Adrenal gland (tissue), 12 donors: ENCODE results near the gene C10orf90. TPM values are rescaled to one million over a fixed set of nuclear protein-coding genes. Genes with fewer than 3 reads are reported as not detected.

Source experiments
- DNase-seq, 7 donors: peaks; one replicate each; pipeline ENCODE4 v3.0.0-alpha.2; 2019 to 2020
- H3K27ac ChIP-seq, 5 donors: fragments of 200-600 bp; sonication (generic) in 4 of 5; 1 replicate in 3 of 5; 2 replicates in 2 of 5; pipeline versions ENCODE4 v1.5.1 to v1.8.0; 2016 to 2020; ENCODE audit warnings: mild to moderate bottlenecking in 1 of 5
- H3K27me3 ChIP-seq: fragments of 200-600 bp; 2 replicates; pipeline ENCODE4 v1.8.0; 2021
- H3K36me3 ChIP-seq, 2 donors: fragments of 200-600 bp; replicated peaks in 1 of 2; 1 replicate in 1 of 2; 2 replicates in 1 of 2; pipeline versions ENCODE4 v1.5.1 to v1.8.0; 2018 to 2022
- H3K4me1 ChIP-seq, 2 donors: fragments of 200-600 bp; replicated peaks in 1 of 2; 1 replicate in 1 of 2; 2 replicates in 1 of 2; pipeline versions ENCODE4 v1.5.1 to v1.8.0; 2018 to 2021
- H3K4me3 ChIP-seq, 4 donors: fragments of 200-600 bp; sonication (generic) in 3 of 4; one replicate each; pipeline ENCODE4 v1.5.1; 2016 to 2018
- H3K9me3 ChIP-seq, 3 donors: fragments of 200-600 bp; sonication (generic) in 1 of 3; replicated peaks in 1 of 3; 1 replicate in 2 of 3; 2 replicates in 1 of 3; pipeline versions ENCODE4 v1.5.1 to v1.8.0; 2016 to 2021
- CTCF ChIP-seq, 6 experiments: fragments of 450-650 bp in 4 of 6; fragments of 200-600 bp in 2 of 6; sonication (generic) in 1 of 6; IDR thresholded peaks; 1 replicate in 5 of 6; 2 replicates in 1 of 6; pipeline versions ENCODE4 v1.5.1 to v1.8.0; 2016 to 2021; ENCODE audit warnings: antibody characterized with exemption in 6 of 6, mild to moderate bottlenecking in 2 of 6, moderate library complexity in 1 of 6
- POLR2A ChIP-seq, 2 donors: fragments of 450-650 bp; IDR thresholded peaks; one replicate each; pipeline ENCODE4 v1.6.1; 2017; ENCODE audit warnings: antibody characterized with exemption in 2 of 2, mild to moderate bottlenecking in 2 of 2, moderate library complexity in 1 of 2
- WGBS, 4 donors: extraction: QIAGEN DNeasy Blood & Tissue Kit in 2 of 4; methylation state at CpG; one replicate each; pipeline versions ENCODE4 v1.1.5 to v1.1.7; 2013 to 2017; 5-methylcytosine and 5-hydroxymethylcytosine counted together
- intact Hi-C, 2 donors: fragments of 100-400 bp; cut with DNase I; formaldehyde crosslinking; loops; one replicate each; pipeline versions ENCODE4 v1.14.1 to v1.15.0; 2022 to 2023
- polyA plus RNA-seq, 3 donors: library from polyadenylated mRNA; stranded (reverse); fragments of 200-250 nt in 2 of 3; fragments of 350-450 nt in 1 of 3; fragmentation: Illumina TruSeq in 1 of 3; extraction: RNeasy Lipid Tissue Mini Kit (QIAGEN cat#74804) in 1 of 3; gene quantifications; one replicate each; pipeline ENCODE4 v1.2.3, GENCODE V29; 2013 to 2014
- total RNA-seq, 9 donors: library from RNA; depleted of rRNA in 4 of 9; stranded (reverse); fragments of >200 nt in 4 of 9; fragments of 120-200 nt in 1 of 9; fragmentation: NEBNext Ultra II Directional in 1 of 9; extraction: Animal tissue kit (Norgen Biotek cat#: 25700) in 1 of 9; gene quantifications; one replicate each; pipeline versions ENCODE4 v1.1.0 to v1.2.4, GENCODE V29; 2013 to 2023
- donor health status: healthy with polysubstance abuse.
- donor health status: Bipolar disorder and iron deficiency.
- donor health status: DM: yes; HTN: yes; CAD: no.
- donor health status: DM: no; HTN: no; CAD: no.
- donor health status: DM: no; HTN: no; CAD: no.
- donor health status: DM: yes; HTN: yes; CAD: no.

C10orf90 gene
- total and polyA plus RNA-seq, 12 donors: 0.10 to 0.18 TPM; not detected in 10

- 72 to 83% (median 75%) methylated on average over 7 of the region's 7 CpGs for WGBS, 4 donors
- H3K4me1 ChIP-seq: no peaks in the 10 kb centered on the region
- DNase-seq: no peak
- intact Hi-C loops: no loop called here
- TF ChIP-seq POLR2A (IDR thresholded peaks at IDR 0.05): no peak
- TF ChIP-seq CTCF (IDR thresholded peaks at IDR 0.05): no peak
- H3K36me3 ChIP-seq: no peaks in the 10 kb centered on the region
- H3K9me3 ChIP-seq: no peaks in the 10 kb centered on the region
- H3K27ac ChIP-seq: no peak overlapping the region
- no peak overlapping the region for H3K4me3 ChIP-seq
- no peaks in the 10 kb centered on the region for H3K27me3 ChIP-seq
Measured at GRCh38 chr10:126581648-126582046, 88.8 kb downstream of the C10orf90 start.

DNA sequence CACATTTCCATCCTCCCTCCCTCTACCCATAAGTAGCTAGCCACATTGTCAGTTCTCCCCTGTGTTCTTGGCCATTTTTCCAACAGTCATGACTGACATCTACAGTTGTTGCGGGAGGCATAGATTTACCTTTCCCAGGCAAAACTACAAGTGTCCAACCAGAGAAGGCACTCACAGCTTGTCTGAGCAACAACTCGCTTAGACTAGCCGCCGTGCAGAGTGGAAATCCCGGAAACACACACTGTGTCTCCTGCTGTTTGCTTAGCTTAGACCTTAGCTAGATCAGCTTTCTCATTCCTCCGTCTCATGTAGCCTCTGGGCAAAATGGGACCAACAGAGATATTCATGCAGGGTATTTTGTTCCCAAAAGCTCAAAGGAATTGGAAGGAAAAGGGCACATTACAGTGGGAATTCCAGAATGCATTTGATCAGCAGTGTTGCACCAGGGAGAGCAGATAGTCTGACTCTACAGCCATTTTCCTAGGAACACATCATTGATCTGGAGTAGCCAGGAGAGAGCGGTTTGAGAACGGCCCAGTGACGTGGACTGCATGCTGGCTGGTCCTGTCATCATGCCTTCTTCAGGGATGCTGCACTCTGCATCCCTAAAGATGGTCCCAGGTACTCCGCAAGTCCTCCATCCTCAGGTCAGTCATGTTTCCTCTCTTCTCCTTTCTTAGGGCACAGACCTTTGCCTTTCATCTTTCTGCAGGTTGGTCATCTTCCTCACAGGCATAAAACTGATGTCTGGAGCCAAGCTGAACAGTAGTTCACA is 89.4 kb downstream of the C10orf90 start:
- no peaks in the 10 kb centered on the region for H3K9me3 ChIP-seq
- no peak for TF ChIP-seq CTCF (IDR thresholded peaks at IDR 0.05)
- no peak for TF ChIP-seq POLR2A (IDR thresholded peaks at IDR 0.05)
- intact Hi-C loops: no loop called here
- H3K4me3 ChIP-seq: no peak overlapping the region
- no peaks in the 10 kb centered on the region for H3K36me3 ChIP-seq
- H3K27me3 ChIP-seq: no peaks in the 10 kb centered on the region
- no peak for DNase-seq
- no peaks in the 10 kb centered on the region for H3K4me1 ChIP-seq
- WGBS, 4 donors: 57 to 79% (median 74%) methylated on average over 6 to 10 of the region's 10 CpGs
- H3K27ac ChIP-seq: no peak overlapping the region

GRCh38 chr10:126576336-126576735 is 94.2 kb downstream of the C10orf90 start:
- H3K27ac ChIP-seq: no peak overlapping the region
- intact Hi-C loops: no loop called here
- DNase-seq: no peak
- no peaks in the 10 kb centered on the region for H3K27me3 ChIP-seq
- 77 to 89% (median 84%) methylated on average over 2 of the region's 2 CpGs for WGBS, 4 donors
- no peaks in the 10 kb centered on the region for H3K4me1 ChIP-seq
- H3K36me3 ChIP-seq: no peaks in the 10 kb centered on the region
- no peaks in the 10 kb centered on the region for H3K9me3 ChIP-seq
- no peak overlapping the region for H3K4me3 ChIP-seq
- TF ChIP-seq CTCF (IDR thresholded peaks at IDR 0.05) (no peak), POLR2A (IDR thresholded peaks at IDR 0.05) (no peak)

DNA sequence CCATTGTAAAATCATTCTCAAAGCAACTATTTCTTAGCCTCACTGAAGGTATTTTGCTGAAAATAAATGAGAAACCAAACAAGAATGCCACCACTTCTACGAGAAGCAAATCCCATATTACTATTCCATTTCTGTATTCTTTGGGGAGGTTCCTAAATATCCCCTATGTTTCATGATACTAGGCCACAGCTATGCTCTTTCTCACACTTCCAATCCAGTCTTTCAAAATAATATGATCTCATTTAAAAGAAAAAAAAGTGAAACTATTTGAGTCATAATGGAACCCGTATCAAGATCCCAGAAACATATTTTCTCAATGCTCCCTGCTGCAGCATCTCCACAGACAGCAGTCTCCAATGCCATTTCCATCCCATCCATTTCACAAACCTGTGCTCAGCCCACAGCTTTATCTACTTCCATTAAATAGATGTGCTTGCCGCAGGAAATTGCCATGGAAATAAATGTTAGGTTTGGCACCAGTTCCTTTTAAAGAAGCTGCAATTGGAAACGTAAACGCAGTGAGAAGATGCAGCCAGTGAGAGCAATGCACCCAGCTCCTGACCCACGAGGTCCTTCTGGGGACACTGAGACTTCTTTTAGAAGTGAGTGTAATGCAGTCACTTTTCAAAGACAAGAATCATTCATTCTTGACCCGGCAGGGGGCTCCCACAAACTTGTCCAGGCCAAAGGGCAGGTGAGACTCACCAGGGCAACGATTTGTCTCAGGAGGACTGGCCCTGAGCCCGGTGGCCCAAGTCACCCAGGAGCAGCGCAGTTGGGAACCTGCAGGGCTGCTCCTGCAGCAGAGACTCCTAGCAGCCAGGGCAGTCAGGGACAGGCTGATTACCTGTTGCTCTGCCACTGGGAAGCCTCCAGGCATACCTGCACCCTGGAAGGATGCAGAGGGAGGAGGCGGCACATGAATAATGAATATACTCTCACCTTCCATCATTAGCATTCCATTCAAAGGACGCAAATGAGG is 99.6 kb downstream of the C10orf90 start:
- H3K36me3 ChIP-seq: no peaks in the 10 kb centered on the region
- no peak for DNase-seq
- no peak for TF ChIP-seq CTCF (IDR thresholded peaks at IDR 0.05)
- H3K4me3 ChIP-seq: no peak overlapping the region
- no peaks in the 10 kb centered on the region for H3K27me3 ChIP-seq
- H3K4me1 ChIP-seq: no peaks in the 10 kb centered on the region
- WGBS, 4 donors: 53 to 63% (median 58%) methylated on average over 9 to 12 of the region's 12 CpGs
- intact Hi-C loops: no loop called here
- no peak overlapping the region for H3K27ac ChIP-seq
- H3K9me3 ChIP-seq: no peaks in the 10 kb centered on the region
